PFSK-1 (cell line): ENCODE data around the gene PRICKLE4.

Source experiments
- POLR2AphosphoS5 ChIP-seq: IDR thresholded peaks from 2 replicates; pipeline ENCODE4 v1.6.1; 2012; ENCODE audit warnings: low read depth, mild to moderate bottlenecking, control low read depth, low read length, moderate library complexity
- TAF1 ChIP-seq: IDR thresholded peaks from 2 replicates; pipeline ENCODE4 v1.6.1; 2012; ENCODE audit warnings: low read length, control low read depth, borderline replicate concordance; ENCODE audit not compliant: insufficient read depth

DNA sequence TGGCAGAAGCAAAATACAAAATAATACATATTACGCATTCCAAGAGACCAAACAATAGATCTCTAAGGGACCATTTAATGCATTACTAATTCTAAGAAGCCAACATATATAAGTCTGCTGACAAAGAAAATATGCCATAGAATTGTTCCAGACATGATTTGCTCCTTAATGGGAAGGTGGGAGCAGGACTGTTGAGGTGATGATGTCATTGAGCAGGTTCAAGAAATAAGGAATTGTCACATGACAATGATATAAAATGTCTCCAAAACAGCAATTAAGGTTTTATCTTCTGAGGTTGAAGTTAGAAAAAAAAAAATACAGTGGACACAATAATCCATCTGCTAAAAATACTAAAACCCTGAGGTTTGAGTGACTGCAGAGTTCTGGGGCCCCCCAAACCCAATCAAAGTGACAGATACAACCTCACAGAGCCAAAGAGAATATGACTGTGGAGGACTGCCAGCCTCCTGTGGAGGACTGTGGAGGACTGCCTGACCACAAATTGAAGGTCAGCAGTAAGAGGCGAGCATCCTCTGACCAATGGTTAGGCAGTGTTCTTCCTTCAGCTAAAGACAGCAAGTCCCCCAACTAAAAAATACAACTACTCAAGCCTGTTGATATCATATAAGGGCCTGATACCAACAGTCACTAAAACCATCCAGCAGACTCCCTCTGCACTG is 45.9 kb downstream of the PRICKLE4 start:
- no peak for TF ChIP-seq POLR2AphosphoS5
- TF ChIP-seq TAF1: no peak
